HL-60 (cell line): Measurements from ENCODE around the gene CPED1.

ENCODE experiments used
- DNase-seq, 2 experiments: peaks; one replicate each; pipeline ENCODE4 v3.0.0-alpha.2; 2010 to 2020; ENCODE audit warnings: low read depth in 1 of 2, low spot score in 1 of 2
- H3K27ac ChIP-seq: fragments of 250-450 bp; sonication (Bioruptor Pico); replicated peaks from 2 replicates; pipeline ENCODE4 v1.5.1; 2020; ENCODE audit warnings: mild to moderate bottlenecking, moderate library complexity
- H3K27me3 ChIP-seq: fragments of 250-450 bp; sonication (Bioruptor Pico); 2 replicates; pipeline ENCODE4 v1.5.1; 2021; ENCODE audit warnings: mild to moderate bottlenecking, moderate library complexity; ENCODE audit not compliant: insufficient read depth, poor library complexity, severe bottlenecking
- H3K4me3 ChIP-seq: replicated peaks from 2 replicates; pipeline ENCODE4 v1.5.1; 2011; ENCODE audit warnings: mild to moderate bottlenecking, control low read depth, low read length; ENCODE audit not compliant: insufficient read depth
- CTCF ChIP-seq: IDR thresholded peaks from one replicate; pipeline ENCODE4 v1.5.1; 2011; ENCODE audit warnings: low read length, control low read depth, inconsistent platforms; ENCODE audit not compliant: insufficient read depth
- GABPA ChIP-seq: IDR thresholded peaks from 2 replicates; pipeline ENCODE4 v1.6.1; 2012; ENCODE audit warnings: low read depth
- POLR2AphosphoS5 ChIP-seq: IDR thresholded peaks from 2 replicates; pipeline ENCODE4 v1.6.1; 2012; ENCODE audit warnings: low read depth
- REST ChIP-seq: IDR thresholded peaks from 2 replicates; pipeline ENCODE4 v1.6.1; 2012; ENCODE audit warnings: low read depth; ENCODE audit not compliant: insufficient replicate concordance
- SPI1 ChIP-seq: IDR thresholded peaks from 2 replicates; pipeline ENCODE4 v1.6.1; 2012; ENCODE audit warnings: low read depth, mild to moderate bottlenecking, borderline replicate concordance

Gene CPED1

GRCh38 chr7:120992272-120992964 lies 3.9 kb downstream of the CPED1 start:
- Histone ChIP-seq H3K27me3 (no peaks in the 10 kb centered on the region), H3K27ac (no peak overlapping the region), H3K4me3 (no peak overlapping the region)
- TF ChIP-seq SPI1 (no peak), REST (no peak), GABPA (no peak), CTCF (no peak), POLR2AphosphoS5 (no peak)
- DNase-seq = no peak

GRCh38 chr7:120992965-120993494 lies 4.5 kb downstream of the CPED1 start:
- no peak overlapping the region for H3K4me3 ChIP-seq
- no peaks in the 10 kb centered on the region for H3K27me3 ChIP-seq
- no peak overlapping the region for H3K27ac ChIP-seq
- no peak for DNase-seq
- TF ChIP-seq CTCF (no peak), POLR2AphosphoS5 (no peak), REST (no peak), GABPA (no peak), SPI1 (no peak)

GRCh38 chr7:120993553-120994191 lies 5.2 kb downstream of the CPED1 start:
- no peak for DNase-seq
- TF ChIP-seq REST (no peak), CTCF (no peak)
- Histone ChIP-seq H3K27me3 (no peaks in the 10 kb centered on the region), H3K27ac (no peak overlapping the region), H3K4me3 (no peak overlapping the region)
